ENCODE measurements around the gene ACTRT2.

ACTRT2 gene

GRCh38 chr1:3033040-3033789 is 11.9 kb downstream of the ACTRT2 start:
- no peak for DNase-seq

GRCh38 chr1:3033790-3034090 is 12.5 kb downstream of the ACTRT2 start:
- DNase-seq: no peak

- DNase-seq: no peak
Observed at GRCh38 chr1:3034162-3034561, 12.9 kb downstream of the ACTRT2 start.

GRCh38 chr1:3034728-3035562 is 13.7 kb downstream of the ACTRT2 start:
- no peak for DNase-seq

GRCh38 chr1:3035563-3036446 is 14.5 kb downstream of the ACTRT2 start:
- DNase-seq: no peak

- DNase-seq: no peak
Observed at GRCh38 chr1:3036447-3037280, 15.4 kb downstream of the ACTRT2 start.

- no peak for DNase-seq
Observed at GRCh38 chr1:3037281-3038040, 16.2 kb downstream of the ACTRT2 start.

- no peak for DNase-seq
Observed at GRCh38 chr1:3038113-3038551, 16.9 kb downstream of the ACTRT2 start.

GRCh38 chr1:3038571-3039181 is 17.4 kb downstream of the ACTRT2 start:
- DNase-seq: no peak

- no peak for DNase-seq
Observed at GRCh38 chr1:3040004-3040403, 18.7 kb downstream of the ACTRT2 start.

GRCh38 chr1:3042481-3042880 is 21.2 kb downstream of the ACTRT2 start:
- no peak for DNase-seq

- DNase-seq: no peak
Observed at GRCh38 chr1:3049164-3049563, 27.9 kb downstream of the ACTRT2 start.

GRCh38 chr1:3049905-3050304 is 28.6 kb downstream of the ACTRT2 start:
- no peak for DNase-seq

GRCh38 chr1:3050603-3051002 is 29.3 kb downstream of the ACTRT2 start:
- no peak for DNase-seq

GRCh38 chr1:3051270-3052268 is 30.3 kb downstream of the ACTRT2 start:
- DNase-seq: no peak

- no peak for DNase-seq
Observed at GRCh38 chr1:3052501-3052900, 31.2 kb downstream of the ACTRT2 start.

GRCh38 chr1:3053366-3053980 is 32.2 kb downstream of the ACTRT2 start:
- no peak for DNase-seq

- no peak for DNase-seq
Observed at GRCh38 chr1:3053986-3054385, 32.7 kb downstream of the ACTRT2 start.

- DNase-seq: no peak
Observed at GRCh38 chr1:3054474-3054873, 33.2 kb downstream of the ACTRT2 start.

All from inflammatory macrophage (primary cell).